Sigmoid colon (tissue), 7 donors: ENCODE measurements around the gene SEC63. TPM values are rescaled to one million over a fixed set of nuclear protein-coding genes. Genes with fewer than 3 reads are reported as not detected.

ENCODE experiments used
- DNase-seq: peaks from one replicate; pipeline ENCODE4 v3.0.0-alpha.2; 2019
- H3K27ac ChIP-seq, 4 donors: fragments of 200-600 bp; sonication (generic); one replicate each; pipeline ENCODE4 v1.5.1; 2016 to 2019; ENCODE audit warnings: mild to moderate bottlenecking in 1 of 4
- H3K27me3 ChIP-seq, 3 donors: fragments of 200-600 bp; sonication (generic); one replicate each; pipeline ENCODE4 v1.5.1; 2019; ENCODE audit warnings: mild to moderate bottlenecking in 1 of 3
- H3K36me3 ChIP-seq, 4 donors: fragments of 200-600 bp; sonication (generic); one replicate each; pipeline ENCODE4 v1.5.1; 2016 to 2019
- H3K4me1 ChIP-seq, 4 donors: fragments of 200-600 bp; sonication (generic); one replicate each; pipeline ENCODE4 v1.5.1; 2017 to 2019
- H3K4me3 ChIP-seq, 4 donors: fragments of 200-600 bp; sonication (generic); one replicate each; pipeline ENCODE4 v1.5.1; 2017 to 2019; ENCODE audit warnings: mild to moderate bottlenecking in 2 of 4, moderate library complexity in 1 of 4
- H3K9me3 ChIP-seq, 4 donors: fragments of 200-600 bp in 3 of 4; sonication (generic) in 3 of 4; one replicate each; pipeline versions ENCODE4 v1.5.1 to v1.6.1; 2013 to 2019
- EP300 ChIP-seq, 4 donors: sonication (generic); formaldehyde crosslinking; IDR thresholded peaks; one replicate each; pipeline ENCODE4 v1.6.1; 2017; ENCODE audit warnings: antibody characterized with exemption in 4 of 4
- POLR2A ChIP-seq, 2 donors: fragments of 450-650 bp; IDR thresholded peaks; one replicate each; pipeline ENCODE4 v1.6.1; 2016; ENCODE audit warnings: antibody characterized with exemption in 2 of 2, mild to moderate bottlenecking in 2 of 2, moderate library complexity in 2 of 2
- POLR2AphosphoS5 ChIP-seq, 4 donors: sonication (generic); formaldehyde crosslinking; IDR thresholded peaks; one replicate each; pipeline ENCODE4 v1.6.1; 2017; ENCODE audit warnings: antibody characterized with exemption in 4 of 4
- WGBS, 2 donors: extraction: QIAGEN DNeasy Blood & Tissue Kit; methylation state at CpG; one replicate each; pipeline ENCODE4 v1.1.7; 2013; 5-methylcytosine and 5-hydroxymethylcytosine counted together
- intact Hi-C: fragments of 100-400 bp; cut with DNase I; formaldehyde crosslinking; loops from one replicate; pipeline ENCODE4 v1.15.1; 2023
- polyA plus RNA-seq, 3 donors: library from polyadenylated mRNA; stranded (reverse); fragments of 200-250 nt; gene quantifications; one replicate each; pipeline ENCODE4 v1.2.3, GENCODE V29; 2013
- total RNA-seq, 4 donors: library from RNA; depleted of rRNA; stranded (reverse); fragments of >200 nt; gene quantifications; one replicate each; pipeline ENCODE4 v1.1.0, GENCODE V29; 2016
- TF ChIP-seq, protein P1 (sequence below), 4 experiments: fragments of 450-650 bp in 3 of 4; fragments of 200-600 bp in 1 of 4; IDR thresholded peaks; one replicate each; pipeline ENCODE4 v1.5.1; 2016 to 2019; ENCODE audit warnings: antibody characterized with exemption in 4 of 4, mild to moderate bottlenecking in 3 of 4, moderate library complexity in 2 of 4
- donor health status: healthy with polysubstance abuse.
- donor health status: Bipolar disorder and iron deficiency.
- donor health status: healthy.

The SEC63 gene
- total and polyA plus RNA-seq, 7 donors, result 4.9 to 44.9 (median 31.7) TPM

DNA sequence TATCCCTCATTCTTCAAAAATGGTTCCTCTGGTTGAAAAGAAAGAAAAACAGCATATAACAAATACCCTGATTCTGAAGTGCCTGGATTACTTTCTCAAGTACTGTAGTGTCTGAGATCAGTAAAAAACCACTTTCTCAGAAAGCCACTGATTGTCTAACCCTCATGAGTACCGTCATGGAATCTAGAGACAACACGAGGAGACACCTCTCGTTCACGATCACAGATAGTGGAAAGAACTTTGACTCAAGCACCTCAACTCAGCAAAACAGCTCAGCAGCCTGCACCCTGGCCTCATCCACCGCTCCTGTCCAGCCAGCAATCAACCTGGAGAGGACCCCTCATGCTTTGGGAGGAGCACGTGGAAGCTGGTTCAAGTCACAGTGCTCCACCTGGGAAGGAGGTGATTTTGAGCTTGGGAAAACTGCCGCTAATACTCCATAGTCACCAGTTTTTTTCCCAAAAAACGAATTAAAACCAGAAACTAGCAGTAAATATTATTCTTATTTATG is 134.9 kb downstream of the SEC63 start:
- no peak for TF ChIP-seq EP300 (IDR thresholded peaks at IDR 0.05)
- TF ChIP-seq POLR2A (IDR thresholded peaks at IDR 0.05), result no peak
- no peak for TF ChIP-seq POLR2AphosphoS5 (IDR thresholded peaks at IDR 0.05)
- TF ChIP-seq, protein P1, sequence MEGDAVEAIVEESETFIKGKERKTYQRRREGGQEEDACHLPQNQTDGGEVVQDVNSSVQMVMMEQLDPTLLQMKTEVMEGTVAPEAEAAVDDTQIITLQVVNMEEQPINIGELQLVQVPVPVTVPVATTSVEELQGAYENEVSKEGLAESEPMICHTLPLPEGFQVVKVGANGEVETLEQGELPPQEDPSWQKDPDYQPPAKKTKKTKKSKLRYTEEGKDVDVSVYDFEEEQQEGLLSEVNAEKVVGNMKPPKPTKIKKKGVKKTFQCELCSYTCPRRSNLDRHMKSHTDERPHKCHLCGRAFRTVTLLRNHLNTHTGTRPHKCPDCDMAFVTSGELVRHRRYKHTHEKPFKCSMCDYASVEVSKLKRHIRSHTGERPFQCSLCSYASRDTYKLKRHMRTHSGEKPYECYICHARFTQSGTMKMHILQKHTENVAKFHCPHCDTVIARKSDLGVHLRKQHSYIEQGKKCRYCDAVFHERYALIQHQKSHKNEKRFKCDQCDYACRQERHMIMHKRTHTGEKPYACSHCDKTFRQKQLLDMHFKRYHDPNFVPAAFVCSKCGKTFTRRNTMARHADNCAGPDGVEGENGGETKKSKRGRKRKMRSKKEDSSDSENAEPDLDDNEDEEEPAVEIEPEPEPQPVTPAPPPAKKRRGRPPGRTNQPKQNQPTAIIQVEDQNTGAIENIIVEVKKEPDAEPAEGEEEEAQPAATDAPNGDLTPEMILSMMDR (IDR thresholded peaks at IDR 0.05), result no peak
- intact Hi-C loops, result no loop called here
- no peaks in the 10 kb centered on the region for H3K9me3 ChIP-seq
- no peaks in the 10 kb centered on the region for H3K36me3 ChIP-seq
- 54 to 86% methylated on average over 8 of the region's 8 CpGs for WGBS, 2 donors
- H3K27ac ChIP-seq, result peak overlapping the region in 1 of 4 donors; percentile 13
- no peaks in the 10 kb centered on the region for H3K27me3 ChIP-seq
- no peak overlapping the region for H3K4me3 ChIP-seq
- peaks cover 0 to 19% (median 17%) of the 10 kb centered on the region in 4 donors for H3K4me1 ChIP-seq
- DNase-seq, result no peak

DNA sequence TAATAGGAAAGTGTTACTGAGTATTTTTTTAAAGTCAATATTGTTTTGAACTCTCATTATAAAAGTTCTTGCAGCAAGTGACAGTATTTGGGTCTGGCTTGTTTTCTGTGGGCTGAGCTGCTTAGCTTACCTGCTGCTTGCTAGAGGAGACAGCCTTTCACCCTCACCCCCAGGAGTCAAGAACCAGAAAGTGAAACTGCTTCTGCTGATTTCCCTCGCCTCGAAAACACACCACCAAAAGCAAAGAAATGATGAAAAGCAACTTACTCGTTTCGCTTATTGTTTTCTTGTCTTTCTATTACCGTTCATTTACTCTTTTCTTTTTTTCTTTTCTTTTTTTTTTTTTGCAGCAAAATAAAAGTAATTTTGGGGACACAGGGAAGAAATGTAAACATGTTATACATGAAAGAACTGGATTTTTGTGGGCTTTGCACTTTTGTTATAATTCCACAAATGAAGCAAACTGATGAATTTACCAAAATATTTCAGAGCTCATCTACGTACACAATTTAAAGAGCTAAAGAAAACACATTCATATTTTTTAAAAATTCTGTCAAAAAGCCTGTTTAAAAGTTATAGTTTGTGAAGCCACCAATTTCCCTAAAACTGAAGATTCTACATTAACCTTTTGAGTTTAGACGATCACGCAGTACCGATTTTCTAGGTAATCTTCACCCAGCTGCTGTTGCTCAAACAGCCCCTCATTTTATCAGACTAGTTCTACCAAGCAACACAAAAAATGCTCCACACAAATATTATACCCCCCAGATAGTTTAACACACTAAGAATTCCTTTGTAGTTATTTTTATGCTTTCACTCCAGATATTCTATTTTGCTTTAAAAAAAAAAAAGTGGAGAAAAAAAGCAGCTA is 135.6 kb downstream of the SEC63 start:
- Histone ChIP-seq H3K27ac (peak overlapping the region in 1 of 4 donors; percentile 13), H3K4me1 (peaks cover 0 to 19% (median 17%) of the 10 kb centered on the region in 4 donors), H3K36me3 (no peaks in the 10 kb centered on the region), H3K9me3 (no peaks in the 10 kb centered on the region), H3K4me3 (no peak overlapping the region), H3K27me3 (no peaks in the 10 kb centered on the region)
- no peak for DNase-seq
- TF ChIP-seq POLR2AphosphoS5 (IDR thresholded peaks at IDR 0.05) (no peak), EP300 (IDR thresholded peaks at IDR 0.05) (no peak)
- TF ChIP-seq, protein P1 (IDR thresholded peaks at IDR 0.05), result no peak
- WGBS, 2 donors, result 27 to 45% methylated on average over 9 of the region's 9 CpGs
- intact Hi-C loops, result no loop called here

DNA sequence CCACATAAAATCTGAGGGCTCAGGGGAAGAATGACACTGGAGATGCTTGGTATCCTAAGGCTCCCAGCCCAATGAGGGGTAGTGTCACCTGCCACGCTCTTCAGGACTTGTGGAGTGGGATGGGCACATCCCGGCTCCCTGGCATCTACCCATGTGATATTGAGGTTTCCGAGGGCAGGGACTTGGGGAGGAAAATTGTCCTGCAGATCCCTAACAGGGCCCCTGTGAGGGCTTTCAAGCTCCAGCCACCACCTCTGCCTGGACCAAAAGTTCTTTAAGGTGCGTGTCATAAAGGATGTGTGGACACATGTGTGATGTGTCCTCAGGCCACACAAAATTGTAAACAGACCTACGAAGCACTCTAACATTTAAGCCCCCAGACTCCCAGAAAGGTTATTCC is 136.4 kb downstream of the SEC63 start:
- no peaks in the 10 kb centered on the region for H3K36me3 ChIP-seq
- H3K4me3 ChIP-seq, result no peak overlapping the region
- no peak for TF ChIP-seq EP300 (IDR thresholded peaks at IDR 0.05)
- TF ChIP-seq, protein P1 (IDR thresholded peaks at IDR 0.05), result no peak
- TF ChIP-seq POLR2A (IDR thresholded peaks at IDR 0.05), result no peak
- no peak for TF ChIP-seq POLR2AphosphoS5 (IDR thresholded peaks at IDR 0.05)
- H3K27ac ChIP-seq, result no peak overlapping the region
- intact Hi-C loops, result no loop called here
- DNase-seq, result no peak
- no peaks in the 10 kb centered on the region for H3K27me3 ChIP-seq
- peaks cover 0 to 19% (median 17%) of the 10 kb centered on the region in 4 donors for H3K4me1 ChIP-seq
- H3K9me3 ChIP-seq, result no peaks in the 10 kb centered on the region
- 74 to 79% methylated on average over 5 of the region's 5 CpGs for WGBS, 2 donors

DNA sequence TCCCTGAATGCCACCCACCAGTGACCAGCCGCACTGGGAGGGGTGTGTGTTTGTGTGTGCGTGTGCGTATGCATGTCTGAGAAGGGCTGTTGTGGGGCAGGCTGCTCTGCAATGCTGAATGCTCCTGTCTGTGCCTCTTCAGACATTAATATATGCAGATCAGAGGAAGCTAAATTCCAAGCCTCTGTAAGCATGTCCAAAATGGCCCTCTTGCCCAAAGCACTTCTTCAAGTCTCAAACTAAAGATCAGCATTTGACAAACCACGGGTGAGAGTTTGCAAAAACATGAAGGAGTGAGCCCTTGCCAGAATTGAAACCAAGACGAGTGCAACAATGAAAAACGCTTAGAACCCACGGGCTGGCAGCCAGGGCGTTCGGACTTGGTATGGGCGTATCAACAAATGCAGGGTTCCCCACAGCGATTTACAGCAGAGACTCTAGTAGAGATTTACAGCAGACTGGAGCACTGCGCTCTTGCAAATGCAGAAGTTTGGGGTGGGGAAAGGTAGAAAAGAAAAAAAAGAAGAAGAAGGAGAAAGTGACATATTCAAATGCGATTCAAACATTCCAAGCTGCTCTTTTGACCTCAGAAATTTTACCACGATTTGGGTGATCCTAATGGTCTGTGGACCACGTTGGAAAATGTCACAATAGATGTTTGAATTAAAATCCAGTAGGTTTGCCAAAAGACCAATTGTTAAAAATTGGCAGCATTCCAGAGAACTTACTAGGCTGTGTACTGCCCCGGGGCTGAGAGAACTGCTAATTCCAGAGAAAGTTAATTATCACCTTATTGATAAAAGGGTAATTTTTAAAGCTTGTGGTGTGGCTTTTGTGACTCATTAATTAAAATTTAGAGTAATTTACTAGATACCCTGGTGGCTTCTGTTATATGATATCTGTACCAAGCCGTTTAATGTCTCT is 137.4 kb downstream of the SEC63 start:
- no peak for DNase-seq
- peak overlapping the region in 1 of 4 donors; percentile 0 for H3K27ac ChIP-seq
- H3K9me3 ChIP-seq, result no peaks in the 10 kb centered on the region
- intact Hi-C loops, result no loop called here
- no peaks in the 10 kb centered on the region for H3K27me3 ChIP-seq
- H3K4me1 ChIP-seq, result peaks cover 0 to 19% (median 17%) of the 10 kb centered on the region in 4 donors
- no peak for TF ChIP-seq POLR2A (IDR thresholded peaks at IDR 0.05)
- no peak for TF ChIP-seq EP300 (IDR thresholded peaks at IDR 0.05)
- TF ChIP-seq, protein P1 (IDR thresholded peaks at IDR 0.05), result no peak
- TF ChIP-seq POLR2AphosphoS5 (IDR thresholded peaks at IDR 0.05), result no peak
- no peaks in the 10 kb centered on the region for H3K36me3 ChIP-seq
- WGBS, 2 donors, result 31 to 46% methylated on average over 17 of the region's 17 CpGs
- peak overlapping the region in 3 of 4 donors; percentile 23 to 34 (median 33) for H3K4me3 ChIP-seq
